Measurements from ENCODE around the gene GALM.
"Not testable (repeated sequence)": the region's sequence is repeated elsewhere in the genome, so short reads cannot be mapped to it uniquely, and the experiment has no call there.

Gene GALM

DNA sequence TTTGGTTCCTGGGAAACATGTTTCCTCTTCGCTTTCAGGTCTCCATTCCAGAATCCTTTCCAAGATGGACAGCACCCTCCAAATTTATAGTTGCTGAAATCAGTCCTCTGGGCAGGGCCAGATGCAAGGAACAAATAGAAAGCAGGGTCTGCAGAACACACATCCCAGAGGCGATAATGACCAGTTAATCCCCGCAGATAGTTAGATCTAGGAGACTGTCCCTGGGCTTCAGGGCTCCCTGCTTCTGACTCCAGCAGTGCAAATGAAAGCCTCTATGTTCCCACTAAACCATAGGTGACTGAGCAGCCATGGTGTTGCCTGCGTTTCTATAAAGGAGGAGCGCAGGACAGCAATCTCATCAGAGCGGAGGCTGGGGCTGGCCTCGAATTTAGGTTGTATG, 46.5 kb downstream of the GALM start:
- DNase-seq = no peak

DNA sequence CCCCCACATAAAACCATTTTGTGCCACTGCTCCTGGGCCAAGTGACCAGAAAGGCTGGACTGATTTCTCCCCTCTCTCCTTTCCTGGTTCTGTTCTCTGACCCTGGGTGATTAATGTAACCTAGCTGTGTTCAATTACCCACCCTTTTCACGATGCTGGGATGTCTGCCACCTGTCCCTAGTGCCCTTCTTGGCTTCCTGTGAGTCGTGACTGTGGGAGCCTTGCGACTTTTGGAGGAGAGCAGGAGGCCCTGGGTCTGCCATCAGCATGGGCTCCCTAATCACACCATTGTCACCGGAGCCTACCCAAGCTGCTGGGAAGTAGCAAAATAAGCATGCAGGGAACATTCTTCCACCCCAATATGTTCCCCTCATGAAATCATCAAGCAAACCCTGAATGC, 47.0 kb downstream of the GALM start:
- DNase-seq = no peak

DNA sequence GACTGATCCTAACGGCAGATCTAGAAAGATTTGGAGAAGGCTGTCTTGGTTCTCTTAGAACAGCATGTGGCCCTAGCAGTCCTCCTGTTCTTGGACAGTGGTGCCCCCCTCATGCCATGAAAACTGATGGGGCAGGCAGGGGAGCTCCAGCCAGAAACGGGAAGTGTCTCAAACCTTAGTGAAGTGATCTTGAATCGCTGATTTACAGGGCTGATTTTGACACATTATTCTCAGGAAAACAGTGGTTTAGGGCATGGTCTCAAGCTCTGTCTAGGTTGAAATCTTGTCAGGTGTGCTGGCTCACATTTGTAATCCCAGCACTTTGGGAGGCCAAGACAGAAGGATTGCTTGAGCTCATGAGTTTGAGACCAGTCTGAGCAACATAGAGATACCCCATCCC, 47.4 kb downstream of the GALM start:
- DNase-seq = no peak

DNA sequence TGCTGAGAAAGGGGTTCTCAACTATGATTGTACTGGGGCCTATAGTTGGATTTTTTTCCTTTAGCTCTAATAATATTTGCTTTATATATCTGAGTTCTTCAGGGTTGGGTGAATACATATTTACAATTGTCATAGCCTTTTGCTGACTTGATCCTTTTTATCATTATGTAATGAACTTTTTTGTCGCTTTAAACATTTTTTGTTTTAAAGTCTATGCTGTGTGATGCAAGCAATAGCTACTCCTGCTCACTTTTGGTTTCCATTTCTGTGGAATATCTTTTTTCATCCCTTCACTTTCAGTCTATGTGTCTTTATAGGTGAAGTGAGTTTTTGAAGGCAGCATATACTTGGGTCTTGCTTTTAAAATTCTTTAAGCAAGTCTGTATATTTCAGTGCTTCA, 49.0 kb downstream of the GALM start:
- DNase-seq = not testable (repeated sequence)

DNA sequence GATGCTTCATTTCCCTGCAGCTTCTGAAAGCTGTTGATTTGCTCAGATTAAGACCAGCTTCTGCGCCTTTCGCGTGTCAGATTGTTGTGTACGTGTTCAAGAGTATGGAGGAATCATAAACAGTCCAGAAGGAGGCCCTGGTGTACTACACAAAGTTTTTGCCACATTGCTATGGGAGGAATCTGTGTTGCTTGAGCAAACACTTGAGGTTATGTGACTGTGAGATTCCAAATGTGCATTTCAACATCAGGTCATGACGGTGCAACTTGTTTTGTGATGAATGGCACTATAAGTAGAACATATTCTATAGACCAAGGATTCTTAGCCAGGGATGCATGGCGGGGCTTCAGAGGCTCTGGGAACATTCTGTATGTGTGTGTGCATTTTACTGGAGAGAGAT, 50.3 kb downstream of the GALM start:
- DNase-seq = no peak

DNA sequence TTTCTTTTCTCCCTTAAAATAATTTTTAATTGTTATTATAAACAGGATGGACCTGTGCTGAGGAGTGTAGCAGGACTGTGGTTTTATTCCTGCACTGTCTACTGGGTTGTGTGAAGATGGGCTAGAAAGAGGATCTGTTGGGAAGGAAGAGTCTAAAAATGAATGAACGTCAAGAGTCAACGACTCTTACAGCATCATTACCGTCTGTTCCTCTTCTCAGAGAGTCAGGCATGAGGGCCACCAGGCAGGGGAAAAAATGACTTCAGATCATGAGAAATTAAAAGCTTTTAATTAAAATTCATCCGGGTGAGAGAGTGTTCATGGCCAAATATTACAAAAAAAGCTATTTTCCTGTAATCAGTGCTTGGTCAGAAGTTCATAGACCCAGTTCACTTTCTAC, 52.7 kb downstream of the GALM start:
- DNase-seq = no peak

DNA sequence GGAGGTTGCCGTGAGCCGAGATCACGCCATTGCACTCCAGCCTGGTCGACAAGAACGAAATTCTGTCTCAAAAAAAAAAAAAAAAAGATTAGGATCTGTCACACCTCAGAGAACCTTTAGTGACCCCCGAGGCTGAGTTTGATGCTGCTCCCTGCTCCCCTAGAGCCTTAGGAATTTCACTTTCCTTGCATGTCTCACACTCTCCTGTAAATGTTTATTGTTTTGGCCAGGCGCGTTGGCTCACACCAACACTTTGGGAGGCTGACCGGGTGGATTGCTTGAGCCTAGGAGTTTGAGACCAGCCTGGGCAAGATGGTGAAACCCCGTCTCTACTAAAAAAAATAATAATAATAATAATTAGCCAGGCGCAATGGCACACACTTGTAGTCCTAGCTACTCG, 53.8 kb downstream of the GALM start:
- DNase-seq = no peak

DNA sequence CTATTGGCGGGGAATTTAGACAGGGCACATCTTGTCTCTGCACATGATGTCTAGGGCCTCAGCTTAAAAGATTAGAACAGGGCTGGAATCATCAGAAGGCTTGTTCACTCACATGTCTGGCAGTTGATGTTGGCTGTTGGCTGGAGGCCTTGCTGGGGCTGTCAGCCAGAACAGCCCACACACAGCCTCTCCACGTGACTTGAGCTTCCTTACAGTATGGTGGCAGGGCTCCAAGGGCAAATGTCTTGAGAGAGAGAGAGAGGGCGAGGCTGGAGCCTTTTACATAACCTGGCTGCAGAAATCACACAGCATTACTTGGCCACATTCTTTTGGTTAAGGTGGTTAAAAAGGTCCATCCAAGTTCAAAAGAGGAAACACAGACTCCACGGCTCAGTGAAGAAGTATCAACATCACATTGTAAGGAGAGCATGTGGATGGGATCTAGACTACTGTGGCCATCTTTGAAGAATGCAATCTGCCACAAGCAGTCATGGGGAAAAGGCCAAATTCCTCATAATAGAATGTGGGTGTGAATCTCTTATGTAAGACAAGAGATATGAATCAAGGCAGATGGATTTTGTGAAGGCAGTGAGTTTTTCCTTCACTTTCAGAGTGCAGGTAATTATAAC, 54.8 kb downstream of the GALM start:
- no peak for DNase-seq

DNA sequence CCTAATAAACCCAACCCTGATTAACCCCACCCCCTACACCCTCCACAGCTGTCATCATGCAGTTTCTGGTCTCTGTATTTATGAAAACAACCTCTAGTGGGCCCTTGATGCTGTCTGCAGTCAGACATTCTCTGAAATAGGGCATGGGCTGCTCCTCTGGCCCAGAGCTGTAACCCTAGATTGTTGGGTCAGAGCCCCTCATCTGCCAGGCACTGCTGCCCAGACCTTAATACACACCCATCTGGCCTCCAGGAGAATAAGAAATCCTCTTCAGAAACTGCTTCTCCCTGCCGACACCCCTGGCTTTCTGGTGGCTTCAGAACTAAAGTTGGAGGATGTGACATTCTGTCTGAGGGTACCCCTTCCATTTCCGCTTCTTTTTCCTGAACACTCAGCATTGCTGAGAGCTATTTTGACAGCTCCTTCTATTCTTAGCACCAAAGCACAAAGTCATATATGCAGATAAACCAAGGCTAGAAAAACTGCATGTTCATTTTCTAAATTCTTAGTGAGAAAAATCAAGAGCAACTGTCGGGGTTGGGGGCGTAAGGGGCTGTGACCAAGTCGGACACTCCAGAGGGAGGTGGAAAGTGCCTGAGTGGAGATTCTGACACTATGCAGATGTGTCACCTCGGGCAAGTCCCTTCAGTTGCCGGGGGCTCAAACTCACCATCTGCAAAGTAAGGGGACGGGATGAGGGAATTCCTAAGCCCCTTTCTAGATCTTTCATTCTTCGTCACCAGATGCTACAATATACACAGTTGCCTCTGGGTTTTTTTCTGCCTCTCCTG, 56.6 kb downstream of the GALM start:
- peak in 1 of 5 donors; percentile 35 for DNase-seq

DNA sequence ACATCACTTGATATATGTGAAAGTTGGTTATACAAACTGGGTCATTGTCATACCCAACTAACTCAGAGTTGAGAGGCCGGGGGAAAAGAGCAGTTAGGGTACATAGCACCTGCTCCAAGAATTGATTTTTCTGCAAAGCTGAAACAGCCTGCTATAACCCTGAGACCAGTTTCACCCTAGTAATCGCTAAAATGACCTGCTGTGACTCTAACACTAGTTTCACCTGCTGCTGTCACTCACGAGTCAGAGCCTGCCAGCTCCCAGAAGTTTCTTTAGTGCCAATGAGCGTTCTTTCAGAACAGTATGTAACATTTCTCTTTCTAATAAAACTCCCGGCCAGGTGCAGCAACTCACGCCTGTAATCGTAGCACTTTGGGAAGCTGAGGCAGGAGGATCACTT, 57.3 kb downstream of the GALM start:
- DNase-seq = no peak

DNA sequence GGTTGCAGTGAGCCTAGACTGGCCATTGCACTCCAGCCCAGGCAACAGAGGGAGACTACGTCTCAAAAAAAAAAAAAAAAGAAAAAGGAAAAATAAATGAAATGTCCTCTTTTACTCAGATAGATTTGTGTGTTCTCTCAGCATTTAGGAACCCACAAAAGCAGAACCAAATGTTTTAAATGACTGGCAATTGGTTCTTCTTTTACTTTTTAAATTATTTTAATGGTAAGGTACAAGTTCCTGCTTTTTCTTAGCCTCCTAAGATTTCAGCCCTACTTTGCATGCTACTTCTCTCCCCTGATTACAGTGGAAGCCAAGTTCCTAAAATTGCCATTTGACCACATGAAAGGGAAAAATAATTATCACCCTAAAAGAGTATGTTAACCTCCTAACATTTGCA, 61.7 kb downstream of the GALM start:
- no peak for DNase-seq

DNA sequence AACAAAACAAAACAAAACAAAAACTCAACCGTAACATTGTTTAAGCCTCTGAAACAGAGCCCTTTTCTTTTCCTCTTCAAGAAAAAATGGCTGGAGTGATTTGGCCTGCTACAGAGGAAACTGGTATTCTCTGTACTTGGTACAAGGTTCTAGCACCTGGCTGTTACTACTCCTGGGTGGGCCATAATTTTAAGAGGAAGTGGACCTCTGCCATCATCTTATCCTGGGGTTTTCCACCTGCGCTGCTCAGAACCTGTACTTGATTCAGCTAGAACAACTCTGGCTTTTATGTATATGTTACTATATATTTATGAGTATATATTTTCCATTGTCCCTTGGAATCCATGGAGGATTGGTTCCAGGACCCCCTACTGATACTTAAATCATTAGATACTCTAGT, 62.8 kb downstream of the GALM start:
- no peak for DNase-seq

DNA sequence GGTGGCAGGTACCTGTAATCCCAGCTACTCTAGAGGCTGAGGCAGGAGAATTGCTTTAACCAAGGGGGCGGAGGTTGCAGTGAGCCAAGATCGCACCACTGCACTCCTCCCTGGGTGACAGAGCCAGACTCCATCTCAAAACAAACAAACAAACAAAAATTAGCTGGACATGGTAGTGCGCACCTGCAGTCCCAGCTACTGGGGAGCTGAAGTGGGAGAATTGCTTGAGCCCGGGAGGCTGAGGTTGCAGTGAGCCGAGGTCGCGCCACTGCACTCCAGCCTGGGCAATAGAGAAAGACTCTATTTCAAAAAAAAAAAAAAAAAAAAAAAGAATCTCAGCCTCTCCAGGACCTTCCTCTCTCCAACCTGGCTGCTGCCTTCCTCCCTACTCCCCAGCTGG, 65.2 kb downstream of the GALM start:
- DNase-seq = no peak

DNA sequence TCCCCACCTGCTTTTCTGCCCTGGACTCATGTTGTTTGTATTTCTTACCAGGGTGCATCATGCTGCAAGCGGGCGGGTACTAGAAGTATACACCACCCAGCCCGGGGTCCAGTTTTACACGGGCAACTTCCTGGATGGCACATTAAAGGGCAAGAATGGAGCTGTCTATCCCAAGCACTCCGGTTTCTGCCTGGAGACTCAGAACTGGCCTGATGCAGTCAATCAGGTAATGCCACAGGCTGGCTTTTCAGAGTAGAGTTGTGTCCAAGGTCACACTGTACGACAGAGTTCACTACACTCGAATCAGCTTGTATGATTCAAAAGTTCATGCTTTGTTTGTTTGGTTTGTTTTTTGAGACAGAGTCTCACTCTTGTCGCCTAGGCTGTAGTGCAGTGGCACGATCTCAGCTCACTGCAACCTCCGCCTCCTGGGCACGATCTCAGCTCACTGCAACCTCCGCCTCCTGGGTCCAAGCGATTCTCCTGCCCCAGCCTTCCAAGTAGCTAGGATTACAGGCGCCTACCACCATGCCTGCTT, 65.8 kb downstream of the GALM start:
- DNase-seq = no peak

DNA sequence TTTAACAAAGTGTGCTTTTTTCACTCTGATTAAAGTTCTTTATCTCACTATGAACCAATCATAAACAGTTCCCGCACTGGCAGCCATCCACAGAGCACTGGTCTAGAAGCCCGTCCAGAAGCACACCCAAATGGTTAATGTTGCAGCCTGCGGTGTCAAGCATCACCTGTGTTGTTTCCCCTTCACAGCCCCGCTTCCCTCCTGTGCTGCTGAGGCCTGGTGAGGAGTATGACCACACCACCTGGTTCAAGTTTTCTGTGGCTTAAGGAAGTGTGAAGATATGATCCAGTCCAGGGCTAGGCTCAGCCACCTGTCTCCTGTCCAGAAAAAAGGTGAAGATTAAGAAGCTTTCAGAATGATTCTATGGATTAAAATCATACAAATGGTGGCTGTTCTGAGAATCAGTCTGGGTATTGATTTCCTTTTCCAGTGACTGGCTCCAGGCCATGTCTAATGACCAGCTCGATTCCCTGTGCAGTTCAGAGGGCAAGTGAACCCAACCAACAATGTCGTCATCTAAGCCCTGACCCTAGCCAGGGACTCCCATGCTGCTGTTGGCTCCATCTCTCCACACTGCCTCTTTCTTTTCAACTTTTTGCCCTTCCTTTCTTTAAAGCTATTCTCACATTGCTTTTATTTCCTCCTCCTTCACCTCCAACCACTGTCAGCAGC, 67.5 kb downstream of the GALM start:
- DNase-seq = no peak

DNA sequence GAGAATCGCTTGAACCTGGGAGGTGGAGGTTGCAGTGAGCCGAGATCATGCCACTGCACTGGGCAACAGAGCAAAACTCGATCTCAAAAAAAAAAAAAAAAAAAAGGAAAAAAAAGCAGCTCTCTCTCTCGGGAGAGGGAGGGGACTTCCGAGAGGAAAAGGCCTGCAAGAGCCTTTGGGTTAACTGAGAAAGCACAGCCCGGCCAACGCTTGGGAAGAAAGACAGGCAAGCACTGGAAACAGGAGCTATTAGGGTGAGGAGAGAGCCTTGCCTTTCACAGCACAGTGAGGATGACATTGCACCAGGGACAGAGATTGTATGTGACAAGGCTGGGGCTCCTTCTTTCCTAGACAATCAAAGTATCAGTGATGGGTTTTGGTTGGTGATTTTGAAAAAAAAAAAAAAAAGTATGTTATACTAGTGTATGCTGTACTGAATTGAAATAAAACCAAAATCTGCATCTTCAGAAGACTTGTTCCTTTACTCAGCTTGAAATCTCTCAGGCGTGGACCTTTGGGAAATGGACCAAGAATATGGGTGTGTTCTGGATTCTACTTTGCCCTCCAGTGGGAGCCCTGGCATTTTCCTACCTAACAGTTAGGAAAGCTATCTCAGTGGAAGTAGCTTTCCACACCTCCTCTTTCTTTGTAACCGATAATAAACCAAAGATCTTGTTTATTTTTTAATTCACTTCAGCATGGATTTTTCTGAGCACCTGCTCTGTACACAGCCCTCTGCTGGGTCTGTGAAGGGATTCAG, 68.6 kb downstream of the GALM start:
- no peak for DNase-seq

DNA sequence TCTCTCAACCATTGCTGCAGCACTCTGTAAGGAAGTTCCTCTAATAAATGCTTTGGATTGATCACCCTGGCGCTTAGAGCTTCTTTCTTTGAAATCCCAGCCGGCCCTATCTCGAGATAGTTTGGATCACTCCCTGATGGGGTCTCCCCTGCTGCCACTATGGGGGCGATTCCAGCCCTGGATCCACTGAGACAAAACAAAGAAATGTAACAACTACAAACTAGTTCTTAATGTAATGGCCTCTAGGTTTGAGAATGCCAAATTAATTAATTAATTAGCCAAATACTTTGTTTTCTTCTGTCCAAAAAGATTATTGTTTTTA, 70.0 kb downstream of the GALM start:
- no peak for DNase-seq

DNA sequence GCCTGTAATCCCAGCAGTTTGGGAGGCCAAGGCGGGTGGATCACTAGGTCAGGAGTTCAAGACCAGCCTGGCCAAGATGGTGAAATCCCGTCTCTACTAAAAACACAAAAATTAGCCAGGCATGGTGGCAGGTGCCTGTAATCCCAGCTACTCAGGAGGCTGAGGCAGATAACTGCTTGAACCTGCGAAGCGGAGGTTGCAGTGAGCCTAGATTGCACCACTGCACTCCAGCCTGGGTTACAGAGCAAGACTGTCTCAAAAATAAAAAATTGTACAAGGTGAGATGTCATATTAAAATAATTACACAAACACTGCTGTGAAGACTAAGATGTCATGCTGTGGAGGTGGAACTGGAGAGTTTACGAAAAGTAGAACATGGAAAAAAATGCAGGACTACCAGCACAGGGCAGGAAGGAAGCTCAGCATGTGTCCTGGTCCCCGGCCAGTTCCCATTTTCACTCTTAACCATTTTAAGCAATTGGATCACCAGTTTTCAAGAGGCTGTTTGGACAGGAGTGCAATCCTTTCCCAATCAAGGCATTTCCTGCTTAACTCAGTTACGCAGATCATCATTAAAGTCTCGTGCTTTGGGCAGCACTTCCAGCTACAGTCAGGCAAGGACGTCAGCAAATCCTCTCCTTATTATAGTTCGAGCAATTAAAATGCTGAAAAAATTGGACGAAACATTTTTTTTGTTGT, 71.2 kb downstream of the GALM start:
- not testable (repeated sequence) for DNase-seq

DNA sequence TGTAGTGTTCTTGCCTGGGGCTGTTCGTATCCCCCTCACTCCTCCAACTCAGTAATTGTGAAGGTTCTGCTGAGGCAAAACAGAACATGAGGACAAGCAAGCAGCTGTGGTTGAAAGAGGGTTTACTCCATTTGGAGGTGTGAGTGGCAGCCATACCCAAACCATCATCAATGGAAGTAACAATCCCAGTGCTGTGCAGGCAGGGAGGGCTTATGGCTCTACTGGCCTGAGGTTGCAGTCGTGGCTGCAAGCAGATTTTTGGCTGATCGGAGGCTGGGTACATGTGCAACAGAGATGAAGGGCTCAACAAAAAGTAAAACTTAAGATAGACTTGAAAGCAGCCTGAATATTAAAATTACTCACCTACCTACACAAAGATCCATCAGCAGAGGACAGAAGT, 72.0 kb downstream of the GALM start:
- DNase-seq = no peak

DNA sequence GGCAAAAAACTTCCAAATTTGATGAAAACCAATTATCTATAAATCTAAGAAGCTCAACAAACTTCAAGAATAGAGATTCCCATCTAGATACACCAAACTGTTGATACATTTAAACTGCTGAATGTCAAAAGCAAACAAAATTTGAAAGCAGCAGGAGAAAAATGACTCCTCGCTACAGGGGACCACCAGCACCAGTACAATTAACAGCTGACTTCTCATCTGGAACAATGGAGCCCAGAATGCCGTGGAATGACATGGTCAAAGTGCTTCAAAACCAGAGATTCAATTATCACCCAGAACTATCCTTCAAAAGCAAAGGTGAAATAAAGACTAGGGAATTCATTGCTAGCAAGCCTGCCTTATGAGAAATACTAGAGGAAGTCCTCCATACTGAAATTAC, 73.6 kb downstream of the GALM start:
- no peak for DNase-seq

DNA sequence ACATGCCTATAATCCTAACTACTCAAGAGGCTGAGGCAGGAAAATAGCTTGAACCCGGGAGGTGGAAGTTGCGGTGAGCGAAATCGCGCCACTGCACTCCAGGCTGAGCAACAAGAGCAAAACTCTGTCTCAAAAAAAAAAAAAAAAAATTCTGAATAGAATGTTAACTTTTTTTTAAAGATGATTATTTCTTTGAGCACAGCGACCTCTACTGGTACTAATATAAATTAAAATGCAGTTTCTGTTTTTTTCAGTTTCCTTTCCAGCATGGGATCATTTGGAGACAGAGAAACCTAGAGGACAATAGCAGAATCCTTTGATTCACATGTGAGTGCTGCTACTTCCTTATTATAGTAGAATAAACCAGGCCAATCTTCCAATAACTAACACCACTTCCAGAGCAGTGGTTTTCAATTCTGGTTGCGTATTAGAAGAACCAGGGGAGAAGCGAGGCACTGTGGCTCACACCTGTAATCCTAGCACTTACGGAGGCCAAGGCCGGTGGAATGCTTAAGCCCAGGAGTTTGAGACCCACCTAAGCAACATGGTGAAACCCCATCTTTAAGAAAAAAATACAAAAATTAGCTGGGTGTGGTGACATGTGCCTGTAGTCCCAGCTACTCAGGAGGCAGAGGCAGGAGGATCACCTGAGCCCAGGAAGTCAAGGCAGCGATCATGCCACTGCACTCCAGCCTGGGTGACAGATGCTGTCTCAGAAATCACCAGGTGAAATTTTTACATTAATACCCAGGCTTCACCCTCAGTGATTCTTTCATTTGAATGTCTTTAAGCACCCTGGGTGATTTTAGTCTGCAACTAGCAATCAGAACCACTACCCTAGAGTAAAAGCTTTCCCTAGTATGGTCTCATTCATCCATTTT, 75.2 kb downstream of the GALM start:
- peak in 2 of 5 donors; percentile 25 to 48 for DNase-seq
